Activated T-helper 1 cell treated with anti-CD3 and anti-CD28 coated beads, Interleukin-12 subunit alpha, Interleukin-12 subunit beta, Interleukin-2, Interleukin-4 antibody, amounts not matched to agents 30 ng/mL and 10 ng/mL and 1 ng/mL, durations not matched to agents 14 hours and 24 hours and 36 hours (primary cell): Measurements from ENCODE around the gene RETN. TPM values are rescaled to one million over a fixed set of nuclear protein-coding genes. Genes with fewer than 3 reads are reported as not detected.

ENCODE experiments used
- DNase-seq: peaks from one replicate; pipeline ENCODE4 v3.0.0; 2021; ENCODE audit warnings: low spot score
- H3K27ac Mint-ChIP-seq: one replicate; pipeline ENCODE4 v1.8.0; 2021; ENCODE audit warnings: mild to moderate bottlenecking, mixed read lengths
- H3K27me3 Mint-ChIP-seq: one replicate; pipeline ENCODE4 v1.8.0; 2022; ENCODE audit warnings: mild to moderate bottlenecking, moderate library complexity, mixed read lengths; ENCODE audit not compliant: insufficient read depth
- H3K36me3 Mint-ChIP-seq: one replicate; pipeline ENCODE4 v1.8.0; 2021; ENCODE audit warnings: low read depth, mixed read lengths
- H3K4me1 Mint-ChIP-seq: one replicate; pipeline ENCODE4 v1.8.0; 2021; ENCODE audit warnings: low read depth, mixed read lengths
- H3K4me3 Mint-ChIP-seq: one replicate; pipeline ENCODE4 v1.8.0; 2021; ENCODE audit warnings: mild to moderate bottlenecking, moderate library complexity, mixed read lengths
- H3K9me3 Mint-ChIP-seq: one replicate; pipeline ENCODE4 v1.8.0; 2021; ENCODE audit warnings: mixed read lengths
- intact Hi-C: fragments of 100-400 bp; cut with micrococcal nuclease; formaldehyde crosslinking; loops from one replicate; pipeline ENCODE4 v1.15.1; 2024
- total RNA-seq: library from RNA; stranded (reverse); gene quantifications from 2 replicates; pipeline ENCODE4 v1.2.3, GENCODE V29; 2022

Gene RETN
- total RNA-seq, 1 donor from 2014 or later: not detected

DNA sequence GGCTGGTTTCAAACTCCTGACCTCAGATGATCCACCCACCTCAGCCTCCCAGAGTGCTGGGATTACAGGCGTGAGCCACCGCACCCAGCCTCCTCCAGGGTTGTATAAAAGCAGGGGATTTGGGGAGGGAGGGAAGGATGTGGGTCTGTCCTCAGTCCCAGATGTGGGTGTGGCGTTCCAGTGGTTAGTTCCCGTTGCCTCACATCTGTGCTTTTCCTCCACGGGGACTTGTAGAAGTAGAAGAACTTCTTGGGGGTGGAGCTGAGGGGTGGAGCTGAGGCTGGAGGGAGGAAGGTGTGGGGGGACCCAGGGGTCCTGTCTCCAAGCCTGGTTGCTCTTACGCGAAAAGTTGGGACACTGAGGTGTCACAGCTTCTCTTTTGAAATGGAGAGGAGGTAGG lies 7.5 kb downstream of the RETN start:
- intact Hi-C loops: no loop called here
- DNase-seq: no peak
- Mint-ChIP-seq H3K9me3 (no peaks in the 10 kb centered on the region), H3K4me1 (peaks cover 51% of the 10 kb centered on the region), H3K27ac (no peak overlapping the region), H3K36me3 (no peaks in the 10 kb centered on the region), H3K27me3 (peaks cover 37% of the 10 kb centered on the region), H3K4me3 (peak overlapping the region; percentile 22)

DNA sequence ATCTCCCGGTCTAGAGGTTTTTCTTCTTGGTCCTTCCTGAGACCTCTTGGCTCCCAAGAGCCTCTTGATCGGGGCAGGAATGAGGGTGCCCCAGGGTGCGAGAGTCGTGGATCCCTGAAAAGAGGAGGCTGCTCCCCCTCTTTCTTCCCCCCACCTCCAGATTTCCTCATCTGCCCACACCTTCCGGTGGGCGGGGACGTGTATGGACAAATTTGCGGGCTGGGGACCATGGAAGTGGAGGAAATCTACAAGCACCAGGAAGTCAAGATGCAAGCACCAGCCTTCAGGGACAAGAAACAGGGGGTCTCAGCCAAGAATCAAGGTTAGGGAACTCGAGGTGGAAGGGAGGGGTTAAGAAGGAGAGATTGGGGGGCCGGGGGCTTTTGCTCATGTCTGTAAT lies 8.0 kb downstream of the RETN start, which contains the start of gene MCEMP1:
Gene MCEMP1, plus strand, starts transcription at position 237 of the 400 bp plus-strand sequence. Its CDS starts 31 bp downstream, at position 268.
- peaks cover 32% of the 10 kb centered on the region for H3K27me3 Mint-ChIP-seq
- DNase-seq: no peak
- H3K4me3 Mint-ChIP-seq: peak within 1 kb of the TSS; percentile 22
- H3K27ac Mint-ChIP-seq: peak within 1 kb of the TSS; percentile 27
- peaks cover 55% of the 10 kb centered on the region for H3K4me1 Mint-ChIP-seq
- intact Hi-C loops: no loop called here
- no peaks in the 10 kb centered on the region for H3K9me3 Mint-ChIP-seq
- peaks cover 3% of the 10 kb centered on the region for H3K36me3 Mint-ChIP-seq

DNA sequence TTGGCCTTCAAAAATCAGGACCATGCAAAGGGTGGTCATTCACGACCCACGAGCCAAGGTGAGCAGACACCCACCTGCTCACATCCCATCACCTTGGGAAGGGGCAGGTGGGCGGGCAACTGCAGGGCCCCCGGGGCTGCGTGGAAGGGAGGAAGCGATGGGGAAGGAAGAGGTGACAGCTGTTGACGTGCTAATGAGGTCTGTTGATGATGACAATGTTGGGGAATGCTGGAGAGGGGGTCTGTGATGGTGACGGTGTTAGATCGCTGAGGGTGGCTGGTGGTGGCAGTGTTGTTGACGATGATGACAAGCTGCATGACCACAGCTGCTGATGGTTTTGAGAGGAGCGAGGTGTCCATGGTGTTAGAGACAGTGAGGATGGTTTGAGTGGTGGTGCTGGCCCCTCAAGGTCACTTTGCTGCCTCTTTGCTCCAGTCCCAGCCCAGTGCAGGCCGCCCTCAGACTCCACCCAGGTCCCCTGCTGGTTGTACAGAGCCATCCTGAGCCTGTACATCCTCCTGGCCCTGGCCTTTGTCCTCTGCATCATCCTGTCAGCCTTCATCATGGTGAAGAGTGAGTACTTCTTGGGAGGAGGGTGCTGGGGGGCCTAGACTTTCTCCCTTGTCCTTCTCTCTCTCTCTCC lies 8.9 kb downstream of the RETN start:
- Mint-ChIP-seq H3K27me3 (peaks cover 29% of the 10 kb centered on the region), H3K36me3 (peaks cover 8% of the 10 kb centered on the region), H3K27ac (peak overlapping the region; percentile 27), H3K4me3 (no peak overlapping the region), H3K4me1 (peaks cover 56% of the 10 kb centered on the region), H3K9me3 (no peaks in the 10 kb centered on the region)
- DNase-seq: no peak
- intact Hi-C loops: no loop called here

DNA sequence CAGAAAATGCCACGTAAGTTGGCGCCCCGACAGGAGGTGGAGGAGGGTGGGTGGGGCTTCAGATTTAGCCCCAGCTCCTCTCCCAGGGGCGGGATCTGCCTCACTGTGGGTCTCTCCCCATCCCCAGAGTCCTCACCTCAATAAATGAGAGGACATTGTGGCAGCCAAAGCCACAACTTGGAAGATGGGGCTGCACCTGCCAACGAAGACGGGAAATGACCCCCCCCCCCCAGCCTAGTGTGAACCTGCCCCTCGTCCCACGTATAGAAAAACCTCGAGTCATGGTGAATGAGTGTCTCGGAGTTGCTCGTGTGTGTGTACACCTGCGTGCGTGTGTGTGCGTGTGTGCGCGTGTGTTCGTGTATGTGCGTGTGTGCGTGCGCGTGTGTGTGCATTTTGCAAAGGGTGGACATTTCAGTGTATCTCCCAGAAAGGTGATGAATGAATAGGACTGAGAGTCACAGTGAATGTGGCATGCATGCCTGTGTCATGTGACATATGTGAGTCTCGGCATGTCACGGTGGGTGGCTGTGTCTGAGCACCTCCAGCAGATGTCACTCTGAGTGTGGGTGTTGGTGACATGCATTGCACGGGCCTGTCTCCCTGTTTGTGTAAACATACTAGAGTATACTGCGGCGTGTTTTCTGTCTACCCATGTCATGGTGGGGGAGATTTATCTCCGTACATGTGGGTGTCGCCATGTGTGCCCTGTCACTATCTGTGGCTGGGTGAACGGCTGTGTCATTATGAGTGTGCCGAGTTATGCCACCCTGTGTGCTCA lies 10.3 kb downstream of the RETN start:
- DNase-seq: peak; percentile 46
- Mint-ChIP-seq H3K9me3 (no peaks in the 10 kb centered on the region), H3K27me3 (peaks cover 19% of the 10 kb centered on the region), H3K4me1 (peaks cover 53% of the 10 kb centered on the region), H3K4me3 (peak overlapping the region; percentile 51), H3K36me3 (peaks cover 9% of the 10 kb centered on the region), H3K27ac (peak overlapping the region; percentile 66)
- intact Hi-C loops: loop anchor here (1.0 kb wide), 1 partner anchor 111 kb away; no protein-coding TSS in a partner anchor

DNA sequence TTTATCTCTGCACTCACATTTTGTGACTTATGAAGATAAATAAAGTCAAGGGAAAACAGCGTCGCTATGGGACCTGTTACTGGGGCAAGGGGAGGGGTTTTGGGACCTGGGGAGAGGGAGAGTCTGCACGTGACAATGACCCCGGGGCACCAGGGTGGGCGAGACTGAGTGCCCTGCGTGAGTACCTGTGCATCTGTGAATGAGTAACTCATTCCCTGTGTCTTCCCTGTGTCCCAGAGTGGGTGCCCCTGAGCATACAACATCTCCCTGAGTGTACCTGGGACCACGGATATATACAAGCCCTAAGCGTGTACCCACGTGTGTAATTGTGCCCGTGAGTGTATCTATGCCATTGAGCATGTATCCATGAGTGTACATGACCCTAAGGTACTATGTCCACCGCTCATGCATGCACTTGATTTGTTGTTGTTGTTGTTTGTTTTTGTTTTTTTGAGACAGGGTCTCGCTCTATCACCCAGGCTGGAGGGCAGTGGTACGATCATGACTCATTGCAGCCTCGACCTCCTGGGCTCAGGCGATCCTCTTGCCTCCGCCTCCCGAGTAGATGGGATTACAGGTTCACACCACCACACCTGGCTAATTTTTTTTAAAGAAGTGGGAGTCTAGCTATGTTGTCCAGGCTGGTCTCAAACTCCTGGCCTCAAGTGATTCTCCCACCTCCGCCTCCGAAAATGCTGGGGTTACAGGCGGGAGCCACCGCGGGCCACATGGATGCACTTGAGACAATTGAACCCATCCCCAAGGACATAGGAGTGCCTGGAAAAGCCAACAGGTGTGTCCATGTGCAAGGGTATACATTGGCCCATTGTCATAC lies 11.1 kb downstream of the RETN start:
- DNase-seq: no peak
- Mint-ChIP-seq H3K4me3 (peak overlapping the region; percentile 93), H3K36me3 (peaks cover 9% of the 10 kb centered on the region), H3K9me3 (no peaks in the 10 kb centered on the region), H3K27ac (peak overlapping the region; percentile 66), H3K4me1 (peaks cover 47% of the 10 kb centered on the region), H3K27me3 (peaks cover 14% of the 10 kb centered on the region)
- intact Hi-C loops: loop anchor here (1.0 to 5.0 kb wide), 7 partner anchors 28 to 581 kb away; partner anchors contain the start of genes MAP2K7 and PNPLA6

DNA sequence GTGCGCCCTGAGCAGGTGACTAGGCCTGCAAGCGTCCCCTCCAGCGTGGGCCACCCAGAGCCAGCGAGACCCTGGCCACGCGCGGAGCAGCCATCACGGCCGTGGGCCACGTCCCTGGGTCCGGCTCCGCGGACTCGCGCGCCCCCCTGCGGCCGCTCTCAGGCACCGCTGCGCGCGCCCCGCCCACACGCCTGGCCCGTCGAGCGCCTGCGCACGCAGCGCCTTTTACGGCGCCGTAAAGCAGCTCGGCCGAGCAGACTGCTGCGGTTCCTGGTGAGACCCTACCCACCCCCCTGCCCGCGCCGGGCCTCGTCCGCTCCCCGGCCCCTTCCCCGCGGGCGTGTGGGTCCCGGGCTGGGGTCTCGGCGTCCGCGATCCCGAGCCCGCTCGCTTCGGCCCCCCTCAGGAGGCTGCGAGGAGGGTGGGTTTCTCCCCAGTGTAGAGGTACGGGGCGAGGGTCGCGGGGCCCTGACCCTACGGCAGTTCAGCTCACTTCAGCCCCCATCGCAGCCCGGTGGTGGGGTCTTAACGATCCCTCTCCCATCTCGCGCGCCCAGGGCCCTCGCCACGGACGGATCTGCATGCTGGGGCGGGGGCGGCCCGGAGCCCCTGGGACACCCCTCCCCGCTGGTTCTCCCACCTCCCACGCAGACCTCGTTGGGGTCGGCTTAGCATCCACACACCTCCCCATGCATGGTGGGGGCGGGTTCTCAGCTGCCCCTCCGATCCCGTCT lies 11.9 kb downstream of the RETN start, which contains the start of gene TRAPPC5:
Gene TRAPPC5, plus strand, starts transcription at position 228 of the 734 bp plus-strand sequence. CDS start 1,421 bp downstream, outside the sequence.
- H3K27me3 Mint-ChIP-seq: peaks cover 14% of the 10 kb centered on the region
- intact Hi-C loops: loop anchor here (1.0 to 5.0 kb wide), 10 partner anchors 28 to 582 kb away; partner anchors contain the start of genes MAP2K7, PET100, PNPLA6 and XAB2
- H3K9me3 Mint-ChIP-seq: no peaks in the 10 kb centered on the region
- peak; percentile 88 for DNase-seq
- H3K4me3 Mint-ChIP-seq: peak within 1 kb of the TSS; percentile 93
- peaks cover 14% of the 10 kb centered on the region for H3K36me3 Mint-ChIP-seq
- H3K27ac Mint-ChIP-seq: peak within 1 kb of the TSS; percentile 96
- H3K4me1 Mint-ChIP-seq: peaks cover 45% of the 10 kb centered on the region

DNA sequence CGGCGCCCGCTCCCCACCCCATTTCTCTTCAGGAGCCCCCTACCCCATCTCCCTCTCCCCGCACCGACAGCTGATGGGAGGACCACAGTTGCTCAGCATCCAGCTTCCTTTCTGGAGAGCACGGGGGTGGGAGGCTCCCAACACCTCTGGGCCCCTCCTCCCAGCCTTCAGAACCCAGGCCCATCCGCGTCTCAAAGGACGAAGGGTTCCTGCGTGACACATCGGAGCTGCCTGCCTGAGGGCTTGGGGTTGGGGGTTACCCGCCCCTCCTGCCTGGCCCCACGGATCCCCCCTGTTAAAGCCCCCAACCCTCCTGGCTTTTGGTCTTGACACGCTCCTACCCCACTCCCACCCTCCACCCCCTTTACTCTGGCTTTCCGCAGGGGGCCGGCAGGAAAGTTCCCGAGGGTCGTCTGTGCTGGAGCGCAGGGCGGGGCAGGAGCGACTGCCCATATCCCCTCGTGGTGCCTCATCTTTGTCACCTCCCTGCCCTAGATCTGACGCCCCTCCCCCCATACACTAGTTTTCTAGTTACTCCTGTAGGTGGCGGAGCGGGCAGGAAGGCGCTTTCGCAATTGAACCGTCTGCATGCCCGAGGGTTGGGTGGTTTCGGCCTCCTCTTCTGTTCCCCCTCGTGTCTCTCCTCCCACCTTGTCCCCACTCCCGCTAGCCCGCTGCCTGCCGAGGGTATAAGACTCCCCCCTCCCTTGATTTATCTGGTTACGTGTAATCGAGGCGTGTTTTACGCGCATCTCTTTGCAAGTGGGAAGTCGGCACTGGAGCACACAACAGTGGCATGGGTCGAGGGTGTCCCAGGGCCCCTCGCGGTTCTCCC lies 12.7 kb downstream of the RETN start:
- Mint-ChIP-seq H3K4me1 (peaks cover 39% of the 10 kb centered on the region), H3K27me3 (peaks cover 8% of the 10 kb centered on the region), H3K9me3 (no peaks in the 10 kb centered on the region), H3K4me3 (peak overlapping the region; percentile 93), H3K27ac (peak overlapping the region; percentile 96), H3K36me3 (peaks cover 14% of the 10 kb centered on the region)
- intact Hi-C loops: loop anchor here (1.0 to 5.0 kb wide), 7 partner anchors 52 to 583 kb away; partner anchors contain the start of genes PET100 and XAB2
- peak; percentile 77 for DNase-seq

DNA sequence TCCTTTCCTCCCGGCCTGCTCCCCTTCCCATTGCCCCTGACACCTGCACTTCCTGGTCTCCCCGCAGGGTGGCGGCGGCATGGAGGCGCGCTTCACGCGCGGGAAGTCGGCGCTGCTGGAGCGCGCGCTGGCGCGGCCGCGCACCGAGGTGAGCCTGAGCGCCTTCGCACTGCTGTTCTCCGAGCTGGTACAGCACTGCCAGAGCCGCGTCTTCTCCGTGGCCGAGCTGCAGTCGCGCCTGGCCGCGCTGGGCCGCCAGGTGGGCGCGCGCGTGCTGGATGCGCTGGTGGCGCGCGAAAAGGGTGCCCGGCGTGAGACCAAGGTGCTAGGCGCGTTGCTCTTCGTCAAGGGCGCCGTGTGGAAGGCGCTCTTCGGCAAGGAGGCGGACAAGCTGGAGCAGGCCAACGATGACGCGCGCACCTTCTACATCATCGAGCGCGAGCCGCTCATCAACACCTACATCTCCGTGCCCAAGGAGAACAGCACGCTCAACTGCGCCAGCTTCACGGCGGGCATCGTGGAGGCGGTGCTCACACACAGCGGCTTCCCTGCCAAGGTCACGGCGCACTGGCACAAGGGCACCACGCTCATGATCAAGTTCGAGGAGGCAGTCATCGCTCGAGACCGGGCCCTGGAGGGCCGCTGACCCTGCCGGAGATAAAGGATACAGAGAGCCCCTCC lies 13.5 kb downstream of the RETN start:
- H3K9me3 Mint-ChIP-seq: no peaks in the 10 kb centered on the region
- peaks cover 14% of the 10 kb centered on the region for H3K36me3 Mint-ChIP-seq
- DNase-seq: no peak
- H3K4me1 Mint-ChIP-seq: peaks cover 33% of the 10 kb centered on the region
- H3K4me3 Mint-ChIP-seq: peak overlapping the region; percentile 93
- intact Hi-C loops: loop anchor here (5.0 kb wide), 1 partner anchor 330 kb away; no protein-coding TSS in a partner anchor
- H3K27me3 Mint-ChIP-seq: peaks cover 2% of the 10 kb centered on the region
- H3K27ac Mint-ChIP-seq: peak overlapping the region; percentile 96

DNA sequence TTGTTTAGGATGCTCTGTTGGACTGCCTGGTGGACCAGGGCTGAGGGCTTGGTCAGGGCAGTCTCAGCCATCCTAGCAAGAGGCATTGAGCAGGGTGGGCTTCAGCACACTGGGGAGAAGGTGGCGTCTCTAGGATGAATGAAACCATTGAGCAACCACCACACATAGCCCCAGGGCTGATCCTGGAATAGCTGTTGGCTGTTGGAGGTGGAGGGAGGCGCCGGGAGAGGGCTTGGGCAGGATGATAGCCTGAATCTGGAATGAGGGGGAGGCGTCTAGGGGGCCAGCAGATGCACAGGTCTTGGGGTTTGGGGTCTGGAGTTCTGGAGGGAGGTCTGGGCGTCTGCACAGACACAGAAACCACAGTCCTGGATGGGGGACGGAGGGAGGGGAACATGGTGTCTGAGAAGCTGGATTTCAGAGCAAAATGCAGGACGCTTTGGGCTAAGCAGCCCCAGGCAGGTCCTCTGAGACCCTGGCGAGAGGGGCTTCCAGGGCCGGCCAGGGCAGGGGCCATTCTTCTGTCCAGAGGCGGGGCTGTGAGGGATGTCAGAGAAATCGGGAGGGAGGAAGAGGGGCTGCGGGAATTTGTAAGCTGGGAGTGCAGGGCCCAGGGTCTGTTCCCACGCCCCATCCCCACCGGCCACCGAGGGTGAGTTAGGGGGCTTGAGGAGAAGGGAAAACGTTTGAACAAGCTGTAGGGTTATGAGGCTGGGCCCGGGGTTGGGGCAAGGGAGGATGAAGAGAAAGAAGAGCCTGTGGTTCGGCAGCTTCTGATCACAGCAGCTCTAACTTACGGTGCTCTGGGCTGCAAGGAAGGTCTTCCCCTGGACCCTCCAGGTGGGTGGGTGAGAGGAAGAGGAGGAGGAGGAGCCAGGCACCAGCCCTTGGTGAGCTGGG lies 16.9 kb downstream of the RETN start:
- no peak for DNase-seq
- intact Hi-C loops: no loop called here
- no peak overlapping the region for H3K27ac Mint-ChIP-seq

DNA sequence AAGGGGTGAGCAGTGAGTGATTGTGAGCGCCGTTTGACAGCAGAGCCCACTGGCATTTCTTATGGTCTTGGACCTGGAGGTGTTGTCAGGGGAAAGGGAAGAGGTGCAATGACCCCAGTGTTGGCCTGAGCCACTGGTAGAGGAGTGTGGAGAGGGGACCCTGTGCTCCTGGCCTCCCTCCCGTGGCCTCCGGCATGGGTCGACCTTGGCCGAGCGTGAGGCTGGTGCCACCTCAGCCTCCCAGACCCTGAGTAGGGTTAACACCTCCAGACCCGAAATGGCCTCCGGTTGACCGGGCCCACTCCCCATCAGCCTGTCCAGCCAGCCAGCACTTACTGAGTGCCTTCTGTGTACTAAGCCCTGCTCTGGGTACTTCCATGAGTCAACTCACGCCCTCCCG lies 18.3 kb downstream of the RETN start:
- Mint-ChIP-seq H3K4me1 (no peaks in the 10 kb centered on the region), H3K36me3 (peaks cover 10% of the 10 kb centered on the region), H3K27ac (no peak overlapping the region), H3K27me3 (no peaks in the 10 kb centered on the region), H3K9me3 (no peaks in the 10 kb centered on the region), H3K4me3 (no peak overlapping the region)
- no peak for DNase-seq
- intact Hi-C loops: no loop called here

More for the DNA sequence above, 16.9 kb downstream of the RETN start:
- H3K36me3 Mint-ChIP-seq: peaks cover 14% of the 10 kb centered on the region
- no peak overlapping the region for H3K4me3 Mint-ChIP-seq
- no peaks in the 10 kb centered on the region for H3K27me3 Mint-ChIP-seq
- H3K9me3 Mint-ChIP-seq: no peaks in the 10 kb centered on the region
- peaks cover 6% of the 10 kb centered on the region for H3K4me1 Mint-ChIP-seq
